ENCODE measurements around the gene LTB.

- no peak for TF ChIP-seq POLR2A (IDR thresholded peaks at IDR 0.05; ENCODE audit: extremely low read depth, insufficient read length)
- TF ChIP-seq, protein P1, sequence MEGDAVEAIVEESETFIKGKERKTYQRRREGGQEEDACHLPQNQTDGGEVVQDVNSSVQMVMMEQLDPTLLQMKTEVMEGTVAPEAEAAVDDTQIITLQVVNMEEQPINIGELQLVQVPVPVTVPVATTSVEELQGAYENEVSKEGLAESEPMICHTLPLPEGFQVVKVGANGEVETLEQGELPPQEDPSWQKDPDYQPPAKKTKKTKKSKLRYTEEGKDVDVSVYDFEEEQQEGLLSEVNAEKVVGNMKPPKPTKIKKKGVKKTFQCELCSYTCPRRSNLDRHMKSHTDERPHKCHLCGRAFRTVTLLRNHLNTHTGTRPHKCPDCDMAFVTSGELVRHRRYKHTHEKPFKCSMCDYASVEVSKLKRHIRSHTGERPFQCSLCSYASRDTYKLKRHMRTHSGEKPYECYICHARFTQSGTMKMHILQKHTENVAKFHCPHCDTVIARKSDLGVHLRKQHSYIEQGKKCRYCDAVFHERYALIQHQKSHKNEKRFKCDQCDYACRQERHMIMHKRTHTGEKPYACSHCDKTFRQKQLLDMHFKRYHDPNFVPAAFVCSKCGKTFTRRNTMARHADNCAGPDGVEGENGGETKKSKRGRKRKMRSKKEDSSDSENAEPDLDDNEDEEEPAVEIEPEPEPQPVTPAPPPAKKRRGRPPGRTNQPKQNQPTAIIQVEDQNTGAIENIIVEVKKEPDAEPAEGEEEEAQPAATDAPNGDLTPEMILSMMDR (IDR thresholded peaks at IDR 0.05; ENCODE audit: low read depth, low read length): peak; percentile 98
- no peak; the same call in 1 of the 2 replicates for TF ChIP-seq MAX (IDR thresholded peaks at IDR 0.05; ENCODE audit: low read depth, low read length)
These were observed 35.8 kb downstream of the LTB start, which contains the start of gene ATP6V1G2 for GRCh38 chr6:31546339-31546957.
